Epithelial cell of esophagus (primary cell): Measurements from ENCODE around the gene TMEM44.
A peak's percentile ranks its signal among the peaks of the same experiment; 100 is the strongest.

Experiments
- DNase-seq: peaks from one replicate; pipeline ENCODE4 v3.0.0; 2010; ENCODE audit warnings: low read depth
- H3K4me3 ChIP-seq: 2 replicates; pipeline ENCODE4 v1.5.1; 2011; ENCODE audit warnings: mild to moderate bottlenecking, low read length, control low read depth
- CTCF ChIP-seq: IDR thresholded peaks from 2 replicates; pipeline ENCODE4 v1.5.1; 2011; ENCODE audit warnings: low read depth, mild to moderate bottlenecking, low read length, control low read depth, inconsistent platforms; ENCODE audit not compliant: insufficient read depth; ENCODE audit errors: missing control alignments

The TMEM44 gene

GRCh38 chr3:194582196-194582905 lies 50.9 kb downstream of the TMEM44 start:
- no peak for DNase-seq
- TF ChIP-seq CTCF = peak; percentile 2
- no peak overlapping the region for H3K4me3 ChIP-seq

- DNase-seq = no peak
- H3K4me3 ChIP-seq = no peak overlapping the region
- TF ChIP-seq CTCF = no peak
Measured at GRCh38 chr3:194579091-194579606, 54.1 kb downstream of the TMEM44 start.

- no peak for TF ChIP-seq CTCF
- DNase-seq = peak; percentile 87
- no peak overlapping the region for H3K4me3 ChIP-seq
Measured at GRCh38 chr3:194577986-194578905, 55.0 kb downstream of the TMEM44 start.

GRCh38 chr3:194575484-194576210 lies 57.6 kb downstream of the TMEM44 start:
- no peak for TF ChIP-seq CTCF
- DNase-seq = peak; percentile 72
- no peak overlapping the region for H3K4me3 ChIP-seq

GRCh38 chr3:194574639-194575483 lies 58.4 kb downstream of the TMEM44 start:
- DNase-seq = peak; percentile 85
- TF ChIP-seq CTCF = peak; percentile 2
- no peak overlapping the region for H3K4me3 ChIP-seq
